Heart left ventricle (tissue), 16 donors: ENCODE measurements around the gene WDCP. TPM values are rescaled to one million over a fixed set of nuclear protein-coding genes. Genes with fewer than 3 reads are reported as not detected.
"Not testable (repeated sequence)": the region's sequence is repeated elsewhere in the genome, so short reads cannot be mapped to it uniquely, and the experiment has no call there.

ENCODE experiments used
- ATAC-seq, 4 donors: fragments of 200-7000 bp; cut with Tn5 transposase; one replicate each; pipeline ENCODE4 v1.9.1; 2020 to 2022; ENCODE audit warnings: moderate library complexity in 4 of 4, mild to moderate bottlenecking in 3 of 4, moderate number of reproducible peaks in 1 of 4
- DNase-seq, 5 donors: peaks; one replicate each; pipeline ENCODE4 v3.0.0-alpha.2; 2020
- H3K27ac ChIP-seq, 12 donors: fragments of 200-600 bp; sonication (generic) in 4 of 12; one replicate each; pipeline versions ENCODE4 v1.5.0 to v1.8.0; 2016 to 2022; ENCODE audit warnings: mild to moderate bottlenecking in 2 of 12
- H3K27me3 ChIP-seq, 9 donors: fragments of 200-600 bp; sonication (generic) in 2 of 9; one replicate each; pipeline versions ENCODE4 v1.5.1 to v1.8.0; 2016 to 2022; ENCODE audit warnings: mild to moderate bottlenecking in 3 of 9
- H3K36me3 ChIP-seq, 9 donors: fragments of 200-600 bp; sonication (generic) in 2 of 9; one replicate each; pipeline versions ENCODE4 v1.5.0 to v1.8.0; 2018 to 2022; ENCODE audit warnings: mild to moderate bottlenecking in 2 of 9
- H3K4me1 ChIP-seq, 12 donors: fragments of 200-600 bp; sonication (generic) in 4 of 12; one replicate each; pipeline versions ENCODE4 v1.5.0 to v1.8.0; 2016 to 2022; ENCODE audit warnings: mild to moderate bottlenecking in 3 of 12
- H3K4me3 ChIP-seq, 12 donors: fragments of 200-600 bp; sonication (generic) in 4 of 12; one replicate each; pipeline versions ENCODE4 v1.5.0 to v1.8.0; 2017 to 2022; ENCODE audit warnings: mild to moderate bottlenecking in 9 of 12, moderate library complexity in 4 of 12
- H3K9me3 ChIP-seq, 12 donors: fragments of 200-600 bp; sonication (generic) in 4 of 12; one replicate each; pipeline versions ENCODE4 v1.5.0 to v1.8.0; 2016 to 2022; ENCODE audit warnings: mild to moderate bottlenecking in 1 of 12
- POLR2A ChIP-seq, 2 donors: fragments of 450-650 bp; IDR thresholded peaks; one replicate each; pipeline ENCODE4 v1.6.1; 2017; ENCODE audit warnings: antibody characterized with exemption in 2 of 2, mild to moderate bottlenecking in 2 of 2, moderate library complexity in 2 of 2
- WGBS, 4 donors: extraction: QIAGEN DNeasy Blood & Tissue Kit in 2 of 4; methylation state at CpG; one replicate each; pipeline versions ENCODE4 v1.1.5 to v1.1.7; 2013 to 2018; 5-methylcytosine and 5-hydroxymethylcytosine counted together
- intact Hi-C, 10 donors: fragments of 100-400 bp; cut with DNase I; formaldehyde crosslinking; loops; one replicate each; pipeline versions ENCODE4 v1.11.1 to v1.14.2; 2022
- polyA plus RNA-seq, 2 donors: library from polyadenylated mRNA; stranded (reverse); fragments of 200-250 nt; gene quantifications; one replicate each; pipeline ENCODE4 v1.2.3, GENCODE V29; 2013
- total RNA-seq, 9 donors: library from RNA; depleted of rRNA in 2 of 9; stranded (reverse); fragments of >200 nt in 2 of 9; fragmentation: NEBNext Ultra II Directional in 3 of 9; extraction: Animal tissue kit (Norgen Biotek cat#: 25700) in 3 of 9; gene quantifications; one replicate each; pipeline versions ENCODE4 v1.1.0 to v1.2.4, GENCODE V29; 2016 to 2023
- TF ChIP-seq, protein P1 (sequence below), 12 donors: fragments of 200-600 bp; sonication (generic) in 4 of 12; IDR thresholded peaks; one replicate each; pipeline versions ENCODE4 v1.5.0 to v1.8.0; 2018 to 2022; ENCODE audit warnings: antibody characterized with exemption in 12 of 12, mild to moderate bottlenecking in 5 of 12
- donor health status: ischemic (EF 13 %, LVEDD 7.1; RV severe dilation, severe dysfunction).
- donor health status: healthy with polysubstance abuse.
- donor health status: DM: no; HTN: yes; CAD: no.
- donor health status: DM: no; HTN: no; CAD: no.
- donor health status: ischemic (EF 25% LVEDD 6.9; RV normal size, moderate dysfunction).
- donor health status: ischemic (EF 25% LVEDD 5.7; RV mildly dilated, moderate dysfunction).
- donor health status: healthy.
- donor health status: DM: yes; HTN: yes; CAD: no.
- donor health status: ischemic (EF 35%, LVEDD 5.7; RV mildly dilated, moderate dysfunction).
- donor health status: nonischemic (EF 11% LVEDD 7.7; RV severe dilation, severe dysfunction).
- donor health status: DM: yes; HTN: yes; CAD: no.
- donor health status: PGD.
- donor health status: ischemic (EF 29% LVEDD 5.4; RV normal size, mild dysfunction).
- donor health status: nonischemic (EF 23%, LVEDD 6.1; RV moderate dilation, normal function).

Gene WDCP
- total and polyA plus RNA-seq, 11 donors: 1.9 to 9.8 (median 5.9) TPM

DNA sequence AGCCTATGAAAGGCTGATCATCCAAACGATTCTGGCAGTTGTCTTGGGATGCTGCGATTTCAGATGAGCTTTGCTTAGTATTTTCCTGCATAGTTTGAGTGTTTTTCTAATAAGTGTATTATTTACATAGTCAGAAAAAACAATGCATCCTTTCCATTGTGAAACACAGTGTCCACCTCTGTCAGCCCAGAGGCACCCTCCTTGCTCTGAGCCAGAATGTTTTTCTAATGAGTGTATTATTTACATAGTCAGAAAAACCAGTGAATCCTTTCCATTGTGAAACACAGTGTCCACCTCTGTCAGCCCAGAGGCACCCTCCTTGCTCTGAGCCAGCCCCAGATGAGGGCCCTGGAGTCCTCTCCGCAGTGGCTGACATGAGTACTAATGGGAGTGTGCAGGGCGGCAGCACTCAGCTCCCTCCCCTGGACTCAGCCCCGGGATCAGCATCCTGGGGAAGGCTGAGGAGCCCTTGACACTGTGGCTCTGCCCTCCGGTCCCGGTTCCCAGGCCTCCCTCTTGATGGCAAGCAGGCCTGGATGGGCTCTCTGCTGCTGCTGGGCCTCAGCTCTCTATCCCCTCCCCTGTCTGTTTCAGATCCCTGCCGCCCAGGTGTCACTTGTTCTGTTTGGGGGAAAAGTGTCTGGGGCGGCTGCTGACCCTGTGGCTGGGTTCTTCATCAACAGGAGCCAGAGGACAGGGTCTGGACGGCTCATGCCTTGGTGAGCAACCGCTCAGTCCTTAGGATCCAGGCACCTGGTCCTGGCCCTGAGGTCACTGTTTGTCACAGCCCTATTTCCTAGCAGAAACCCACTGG, 31.4 kb downstream of the WDCP start:
- Histone ChIP-seq H3K36me3 (no peaks in the 10 kb centered on the region), H3K9me3 (no peaks in the 10 kb centered on the region), H3K4me1 (no peaks in the 10 kb centered on the region), H3K27me3 (peaks cover 0 to 7% (median 5%) of the 10 kb centered on the region in 9 donors), H3K27ac (no peak overlapping the region), H3K4me3 (no peak overlapping the region)
- no peak for DNase-seq
- no peak for ATAC-seq
- WGBS, 4 donors: 72 to 75% (median 72%) methylated on average over 10 to 11 of the region's 11 CpGs
- TF ChIP-seq POLR2A (IDR thresholded peaks at IDR 0.05): no peak
- TF ChIP-seq, protein P1, sequence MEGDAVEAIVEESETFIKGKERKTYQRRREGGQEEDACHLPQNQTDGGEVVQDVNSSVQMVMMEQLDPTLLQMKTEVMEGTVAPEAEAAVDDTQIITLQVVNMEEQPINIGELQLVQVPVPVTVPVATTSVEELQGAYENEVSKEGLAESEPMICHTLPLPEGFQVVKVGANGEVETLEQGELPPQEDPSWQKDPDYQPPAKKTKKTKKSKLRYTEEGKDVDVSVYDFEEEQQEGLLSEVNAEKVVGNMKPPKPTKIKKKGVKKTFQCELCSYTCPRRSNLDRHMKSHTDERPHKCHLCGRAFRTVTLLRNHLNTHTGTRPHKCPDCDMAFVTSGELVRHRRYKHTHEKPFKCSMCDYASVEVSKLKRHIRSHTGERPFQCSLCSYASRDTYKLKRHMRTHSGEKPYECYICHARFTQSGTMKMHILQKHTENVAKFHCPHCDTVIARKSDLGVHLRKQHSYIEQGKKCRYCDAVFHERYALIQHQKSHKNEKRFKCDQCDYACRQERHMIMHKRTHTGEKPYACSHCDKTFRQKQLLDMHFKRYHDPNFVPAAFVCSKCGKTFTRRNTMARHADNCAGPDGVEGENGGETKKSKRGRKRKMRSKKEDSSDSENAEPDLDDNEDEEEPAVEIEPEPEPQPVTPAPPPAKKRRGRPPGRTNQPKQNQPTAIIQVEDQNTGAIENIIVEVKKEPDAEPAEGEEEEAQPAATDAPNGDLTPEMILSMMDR (IDR thresholded peaks at IDR 0.05): no peak
- intact Hi-C loops: no loop called here

DNA sequence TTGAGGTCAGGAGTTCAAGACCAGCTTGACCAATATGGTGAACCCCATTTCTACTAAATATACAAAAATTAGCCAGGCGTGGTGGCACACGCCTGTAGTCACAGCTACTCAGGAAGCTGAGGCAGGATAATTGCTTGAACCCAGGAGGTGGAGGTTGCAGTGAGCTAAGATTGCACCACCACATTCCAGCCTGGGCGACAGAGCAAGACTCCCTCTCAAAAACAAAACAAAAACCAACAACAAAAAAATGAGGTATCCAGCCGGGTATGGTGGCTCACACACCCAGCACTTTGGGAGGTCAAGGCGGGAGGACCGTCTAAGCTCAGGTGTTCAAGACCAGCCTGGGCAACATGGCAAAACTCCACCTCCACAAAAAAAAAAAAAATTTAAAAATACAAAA, 32.3 kb downstream of the WDCP start:
- H3K9me3 ChIP-seq, H3K4me1 ChIP-seq, H3K36me3 ChIP-seq, DNase-seq, ATAC-seq, intact Hi-C loops, H3K4me3 ChIP-seq, H3K27ac ChIP-seq: not testable (repeated sequence)
- peaks cover 7 to 16% (median 14%) of the 10 kb centered on the region in 9 donors for H3K27me3 ChIP-seq
- 83 to 95% (median 93%) methylated on average over 6 of the region's 6 CpGs for WGBS, 4 donors

DNA sequence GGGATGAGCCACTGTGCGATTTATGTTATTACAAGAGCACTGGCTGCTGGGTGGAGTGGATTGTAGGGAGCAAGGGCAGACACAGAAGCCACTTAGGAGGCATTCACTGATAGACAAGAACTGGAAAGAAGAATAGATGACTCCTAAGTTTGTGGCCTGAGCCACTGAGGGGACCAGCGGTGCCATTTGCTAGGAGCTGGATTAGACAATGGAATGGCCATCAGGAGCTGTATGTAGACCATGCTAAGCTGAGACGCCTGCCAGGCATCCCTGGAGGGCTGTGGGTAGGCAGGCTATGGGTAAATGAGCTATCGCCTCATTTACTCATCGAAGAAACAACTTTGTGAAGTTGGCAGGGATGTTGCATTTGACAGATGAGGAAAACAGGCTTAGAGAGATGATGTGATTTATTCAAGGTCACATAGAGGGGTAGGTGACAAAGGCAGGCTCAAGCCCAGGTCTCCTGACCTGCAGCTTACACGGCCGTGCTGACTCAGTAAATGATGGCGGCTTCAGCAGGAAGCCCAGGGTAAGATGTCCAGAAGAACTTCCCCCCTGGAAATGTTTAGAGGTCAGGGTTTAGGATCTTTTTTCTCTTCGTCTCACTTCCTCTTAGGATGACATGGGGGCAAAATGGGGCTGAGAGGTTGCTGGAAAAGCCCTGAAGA, 34.5 kb downstream of the WDCP start:
- DNase-seq (no peak), ATAC-seq (no peak)
- WGBS, 4 donors: 80 to 87% (median 84%) methylated on average over 9 of the region's 9 CpGs
- Histone ChIP-seq H3K27ac (no peak overlapping the region), H3K27me3 (peaks cover 8 to 26% (median 20%) of the 10 kb centered on the region in 9 donors), H3K9me3 (no peaks in the 10 kb centered on the region), H3K4me3 (no peak overlapping the region), H3K4me1 (peaks cover 0 to 15% (median 8%) of the 10 kb centered on the region in 12 donors), H3K36me3 (no peaks in the 10 kb centered on the region)
- intact Hi-C loops: no loop called here
- TF ChIP-seq POLR2A (IDR thresholded peaks at IDR 0.05): no peak
- TF ChIP-seq, protein P1 (IDR thresholded peaks at IDR 0.05): no peak

DNA sequence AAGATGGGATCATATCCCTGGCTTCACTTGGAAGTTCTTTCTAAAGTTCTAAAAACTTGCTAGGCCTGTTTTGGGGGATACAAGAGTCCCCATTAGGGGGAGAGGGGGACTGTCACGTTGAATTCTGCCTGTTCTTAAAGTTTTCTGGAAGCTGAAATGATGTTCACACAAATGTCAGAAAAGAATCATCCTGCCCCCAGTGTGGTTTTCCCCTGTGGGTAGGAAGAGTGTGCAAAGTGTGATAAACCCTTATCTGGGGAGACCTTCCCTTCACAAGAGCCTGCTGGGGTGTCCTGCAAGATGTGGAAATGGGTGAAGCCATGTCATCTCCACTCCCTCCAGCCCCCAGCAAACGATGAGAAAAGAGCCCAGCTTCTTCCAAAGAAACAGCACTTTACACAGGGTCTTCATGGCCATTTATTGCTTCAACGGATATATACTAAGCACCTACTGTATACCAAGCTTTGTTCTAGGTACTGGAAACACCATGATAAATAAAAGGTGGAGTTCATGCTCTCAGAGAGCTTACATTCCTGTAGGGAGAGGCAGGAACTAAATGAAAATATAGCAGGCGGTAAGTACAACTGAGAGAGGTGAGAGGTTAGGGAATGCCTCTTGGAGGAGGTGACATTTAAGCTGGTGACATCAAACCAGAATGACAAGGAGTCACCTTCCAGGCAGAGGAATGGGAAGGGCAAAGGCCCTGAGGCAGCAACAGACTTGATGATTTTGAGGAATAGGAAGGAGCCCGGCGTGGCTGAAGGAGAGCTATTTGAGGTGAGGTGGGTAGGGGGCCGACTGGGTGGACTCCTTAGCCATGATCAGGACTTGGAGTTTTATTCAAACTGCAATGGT, 35.7 kb downstream of the WDCP start:
- peaks cover 0 to 15% (median 8%) of the 10 kb centered on the region in 12 donors for H3K4me1 ChIP-seq
- ATAC-seq (no peak), DNase-seq (no peak)
- H3K27me3 ChIP-seq: peaks cover 8 to 26% (median 20%) of the 10 kb centered on the region in 9 donors
- H3K36me3 ChIP-seq: no peaks in the 10 kb centered on the region
- 77 to 89% (median 82%) methylated on average over 7 of the region's 7 CpGs for WGBS, 4 donors
- TF ChIP-seq, protein P1 (IDR thresholded peaks at IDR 0.05): no peak
- TF ChIP-seq POLR2A (IDR thresholded peaks at IDR 0.05): no peak
- no peaks in the 10 kb centered on the region for H3K9me3 ChIP-seq
- no peak overlapping the region for H3K4me3 ChIP-seq
- intact Hi-C loops: no loop called here
- no peak overlapping the region for H3K27ac ChIP-seq
